Uterus (tissue), 4 donors: ENCODE data around the gene TMEM126B. TPM values are rescaled to one million over a fixed set of nuclear protein-coding genes. Genes with fewer than 3 reads are reported as not detected.

Experiments used
- DNase-seq, 2 donors: peaks; one replicate each; pipeline ENCODE4 v3.0.0-alpha.2; 2019 to 2020
- H3K27ac ChIP-seq, 2 donors: fragments of 200-600 bp; sonication (generic); 1 replicate in 1 of 2; 2 replicates in 1 of 2; pipeline ENCODE4 v1.5.1; 2016 to 2018
- H3K27me3 ChIP-seq, 2 donors: fragments of 200-600 bp; sonication (generic); one replicate each; pipeline ENCODE4 v1.5.1; 2018 to 2019; ENCODE audit warnings: control low read depth in 1 of 2
- H3K36me3 ChIP-seq, 2 donors: fragments of 200-600 bp; sonication (generic); one replicate each; pipeline ENCODE4 v1.5.1; 2019; ENCODE audit warnings: control low read depth in 1 of 2
- H3K4me1 ChIP-seq, 2 donors: fragments of 200-600 bp; sonication (generic); one replicate each; pipeline ENCODE4 v1.5.1; 2018 to 2019; ENCODE audit warnings: control low read depth in 1 of 2
- H3K4me3 ChIP-seq, 2 donors: fragments of 200-600 bp; sonication (generic); 1 replicate in 1 of 2; 2 replicates in 1 of 2; pipeline ENCODE4 v1.5.1; 2018 to 2019; ENCODE audit warnings: mild to moderate bottlenecking in 1 of 2
- H3K9me3 ChIP-seq, 2 donors: fragments of 200-600 bp; sonication (generic); one replicate each; pipeline ENCODE4 v1.5.1; 2019; ENCODE audit warnings: control low read depth in 1 of 2
- POLR2A ChIP-seq, 2 donors: fragments of 450-650 bp; IDR thresholded peaks; one replicate each; pipeline ENCODE4 v1.6.1; 2016; ENCODE audit warnings: antibody characterized with exemption in 2 of 2, mild to moderate bottlenecking in 1 of 2, moderate library complexity in 1 of 2
- intact Hi-C: fragments of 100-400 bp; cut with DNase I; formaldehyde crosslinking; loops from one replicate; pipeline ENCODE4 v1.15.1; 2023; ENCODE audit warnings: low total_unique reads
- total RNA-seq, 4 donors: library from RNA; depleted of rRNA in 3 of 4; stranded (reverse); fragments of >200 nt in 3 of 4; gene quantifications; one replicate each; pipeline versions ENCODE4 v1.1.0 to v1.2.4, GENCODE V29; 2014 to 2023
- TF ChIP-seq, protein P1 (sequence below), 4 experiments: fragments of 200-600 bp in 2 of 4; fragments of 450-650 bp in 2 of 4; sonication (generic) in 2 of 4; IDR thresholded peaks; one replicate each; pipeline ENCODE4 v1.5.1; 2016 to 2019; ENCODE audit warnings: antibody characterized with exemption in 4 of 4, mild to moderate bottlenecking in 2 of 4, moderate library complexity in 1 of 4
- donor health status: DM: yes; HTN: yes; CAD: no.

Gene TMEM126B
- total RNA-seq, 4 donors from 2014 or later, result 36.5 to 119 (median 57.9) TPM

DNA sequence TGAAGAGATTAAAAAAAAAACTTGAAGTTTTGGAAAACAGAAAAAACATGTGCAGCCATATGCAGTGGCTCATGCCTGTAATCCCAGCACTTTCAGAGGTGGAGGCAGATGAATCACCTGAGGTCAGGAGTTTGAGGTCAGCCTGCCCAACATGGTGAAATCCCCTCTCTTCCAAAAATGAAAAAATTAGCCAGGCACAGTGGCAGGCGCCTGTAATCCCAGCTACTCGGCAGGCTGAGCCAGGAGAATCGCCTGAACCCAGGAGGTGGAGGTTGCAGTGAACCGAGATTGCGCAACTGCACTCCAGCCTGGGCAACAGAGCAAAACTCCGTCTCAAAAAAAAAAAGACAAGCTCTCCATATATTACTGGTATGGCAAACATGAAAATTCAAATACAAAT is 8.9 kb upstream of the TMEM126B start:
- H3K9me3 ChIP-seq, result no peaks in the 10 kb centered on the region
- TF ChIP-seq POLR2A (IDR thresholded peaks at IDR 0.05), result no peak
- TF ChIP-seq, protein P1, sequence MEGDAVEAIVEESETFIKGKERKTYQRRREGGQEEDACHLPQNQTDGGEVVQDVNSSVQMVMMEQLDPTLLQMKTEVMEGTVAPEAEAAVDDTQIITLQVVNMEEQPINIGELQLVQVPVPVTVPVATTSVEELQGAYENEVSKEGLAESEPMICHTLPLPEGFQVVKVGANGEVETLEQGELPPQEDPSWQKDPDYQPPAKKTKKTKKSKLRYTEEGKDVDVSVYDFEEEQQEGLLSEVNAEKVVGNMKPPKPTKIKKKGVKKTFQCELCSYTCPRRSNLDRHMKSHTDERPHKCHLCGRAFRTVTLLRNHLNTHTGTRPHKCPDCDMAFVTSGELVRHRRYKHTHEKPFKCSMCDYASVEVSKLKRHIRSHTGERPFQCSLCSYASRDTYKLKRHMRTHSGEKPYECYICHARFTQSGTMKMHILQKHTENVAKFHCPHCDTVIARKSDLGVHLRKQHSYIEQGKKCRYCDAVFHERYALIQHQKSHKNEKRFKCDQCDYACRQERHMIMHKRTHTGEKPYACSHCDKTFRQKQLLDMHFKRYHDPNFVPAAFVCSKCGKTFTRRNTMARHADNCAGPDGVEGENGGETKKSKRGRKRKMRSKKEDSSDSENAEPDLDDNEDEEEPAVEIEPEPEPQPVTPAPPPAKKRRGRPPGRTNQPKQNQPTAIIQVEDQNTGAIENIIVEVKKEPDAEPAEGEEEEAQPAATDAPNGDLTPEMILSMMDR (IDR thresholded peaks at IDR 0.05), result no peak
- no peak overlapping the region for H3K27ac ChIP-seq
- H3K4me3 ChIP-seq, result no peak overlapping the region
- no peaks in the 10 kb centered on the region for H3K27me3 ChIP-seq
- H3K36me3 ChIP-seq, result no peaks in the 10 kb centered on the region
- DNase-seq, result no peak
- no peaks in the 10 kb centered on the region for H3K4me1 ChIP-seq
- intact Hi-C loops, result no loop called here

DNA sequence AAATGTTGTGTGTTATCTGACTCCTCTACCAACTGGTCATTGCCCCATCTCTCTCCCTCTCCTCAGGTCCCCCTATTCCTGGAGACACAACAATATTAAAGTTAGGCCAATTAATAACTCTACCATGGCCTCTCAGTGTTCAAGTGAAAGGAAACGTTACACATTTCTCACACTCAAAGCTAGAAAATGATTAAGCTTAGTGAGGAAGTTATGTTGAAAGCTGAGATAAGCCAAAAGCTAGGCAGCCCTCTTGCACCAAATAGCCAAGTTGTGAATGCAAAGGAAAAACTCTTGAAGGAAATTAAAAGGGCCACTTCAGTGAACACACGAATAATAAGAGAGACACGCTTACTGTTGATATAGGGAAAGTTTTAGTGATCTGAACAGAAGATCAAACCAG is 8.1 kb upstream of the TMEM126B start:
- no peak for DNase-seq
- Histone ChIP-seq H3K4me1 (no peaks in the 10 kb centered on the region), H3K36me3 (no peaks in the 10 kb centered on the region), H3K9me3 (no peaks in the 10 kb centered on the region), H3K27ac (no peak overlapping the region), H3K4me3 (no peak overlapping the region), H3K27me3 (no peaks in the 10 kb centered on the region)
- intact Hi-C loops, result no loop called here
- TF ChIP-seq, protein P1 (IDR thresholded peaks at IDR 0.05), result no peak
- no peak for TF ChIP-seq POLR2A (IDR thresholded peaks at IDR 0.05)

DNA sequence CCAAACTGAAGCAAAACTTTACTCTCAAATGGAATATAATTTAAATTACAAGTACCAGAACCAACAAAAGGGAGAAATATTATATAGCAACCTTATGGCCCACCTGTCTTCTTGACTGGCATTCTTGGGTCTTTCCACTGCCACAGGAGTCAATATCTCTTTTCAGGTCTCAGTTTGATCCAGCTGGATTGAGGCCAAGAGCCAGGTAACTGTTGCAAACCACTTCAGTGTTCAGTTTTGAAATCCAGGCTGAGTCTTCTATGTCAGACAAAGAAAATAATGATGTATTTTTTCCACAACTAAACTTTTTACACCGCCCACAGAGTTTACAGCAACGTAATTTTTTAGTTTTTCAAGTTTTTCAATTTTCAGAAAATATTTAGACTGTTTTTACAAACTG is 1.9 kb upstream of the TMEM126B start:
- intact Hi-C loops, result no loop called here
- Histone ChIP-seq H3K36me3 (no peaks in the 10 kb centered on the region), H3K4me1 (peaks cover 0 to 3% of the 10 kb centered on the region in 2 donors), H3K27me3 (no peaks in the 10 kb centered on the region), H3K9me3 (no peaks in the 10 kb centered on the region), H3K27ac (peak overlapping the region; percentile 94 to 98), H3K4me3 (peak overlapping the region; percentile 52 to 76)
- TF ChIP-seq, protein P1 (IDR thresholded peaks at IDR 0.05), result no peak
- TF ChIP-seq POLR2A (IDR thresholded peaks at IDR 0.05), result no peak
- peak in 1 of 2 donors; percentile 40 for DNase-seq

DNA sequence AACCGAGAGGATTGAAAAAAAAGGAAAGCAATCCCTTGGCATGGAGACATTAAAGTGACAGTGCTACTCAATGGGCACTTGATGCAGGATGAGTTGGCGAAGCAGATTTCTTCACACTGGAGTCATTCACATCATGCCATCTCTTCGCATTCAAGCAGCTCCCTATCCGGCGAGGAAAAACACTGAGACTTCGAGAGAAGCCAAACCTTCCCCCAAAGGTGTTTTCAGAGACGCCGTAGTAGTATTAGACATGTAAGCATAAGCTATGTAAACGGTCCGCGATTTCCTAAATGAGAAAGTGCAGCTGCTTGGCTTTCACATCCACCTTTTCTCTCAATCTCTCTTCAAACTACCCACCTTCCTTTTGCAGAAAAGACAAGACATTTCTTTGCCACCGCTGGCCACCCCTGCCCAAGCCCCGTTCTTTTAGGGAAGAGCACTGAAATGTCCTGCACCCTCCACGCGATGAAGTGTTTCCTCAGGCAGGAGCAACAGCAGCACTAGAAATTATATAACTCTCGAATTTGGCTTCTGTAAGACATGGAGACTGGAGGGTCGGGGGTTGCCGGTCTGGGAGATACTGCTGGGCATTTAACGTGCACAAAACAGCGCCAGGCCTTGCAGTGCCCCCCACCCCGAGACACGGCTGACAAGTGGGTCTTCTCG is 928 bp upstream of the TMEM126B start, which contains the start of gene DLG2:
DLG2 (minus strand) TSS at position 13 of the 666 bp plus-strand sequence.
- intact Hi-C loops, result no loop called here
- Histone ChIP-seq H3K27me3 (no peaks in the 10 kb centered on the region), H3K9me3 (no peaks in the 10 kb centered on the region), H3K4me1 (peaks cover 0 to 3% of the 10 kb centered on the region in 2 donors), H3K36me3 (no peaks in the 10 kb centered on the region), H3K27ac (peak within 1 kb of the TSS; percentile 94 to 98), H3K4me3 (peak within 1 kb of the TSS; percentile 52 to 76)
- no peak for TF ChIP-seq POLR2A (IDR thresholded peaks at IDR 0.05)
- TF ChIP-seq, protein P1 (IDR thresholded peaks at IDR 0.05), result no peak
- DNase-seq, result peak in 1 of 2 donors; percentile 29

- H3K9me3 ChIP-seq, result no peaks in the 10 kb centered on the region
- intact Hi-C loops, result no loop called here
Measured at GRCh38 chr11:85628771-85629341, 463 bp downstream of the TMEM126B start.

More at GRCh38 chr11:85628771-85629341, 463 bp downstream of the TMEM126B start:
- Histone ChIP-seq H3K36me3 (no peaks in the 10 kb centered on the region), H3K4me3 (peak overlapping the region; percentile 69 to 76), H3K27me3 (no peaks in the 10 kb centered on the region), H3K27ac (peak overlapping the region; percentile 94 to 98), H3K4me1 (peaks cover 0 to 3% of the 10 kb centered on the region in 2 donors)
- no peak for TF ChIP-seq POLR2A (IDR thresholded peaks at IDR 0.05)
- TF ChIP-seq, protein P1 (IDR thresholded peaks at IDR 0.05), result no peak
- DNase-seq, result no peak
